Loucy (cell line): ENCODE measurements around the gene TGDS.

Experiments used
- H2AFZ ChIP-seq: fragments of 200-600 bp; sonication (generic); 2 replicates; pipeline ENCODE4 v1.6.0; 2016; ENCODE audit warnings: antibody characterized with exemption, mild to moderate bottlenecking, low read length, moderate library complexity
- H3F3A ChIP-seq: fragments of 200-600 bp; 2 replicates; pipeline ENCODE4 v1.6.0; 2016; ENCODE audit warnings: antibody characterized with exemption, low read depth, mild to moderate bottlenecking
- H3K27me3 ChIP-seq: fragments of 200-600 bp; sonication (generic); 2 replicates; pipeline ENCODE4 v1.6.1; 2014; ENCODE audit warnings: low read length, mild to moderate bottlenecking; ENCODE audit not compliant: insufficient read depth, poor library complexity, severe bottlenecking
- H3K36me3 ChIP-seq: fragments of 200-600 bp; sonication (generic); 2 replicates; pipeline ENCODE4 v1.6.1; 2016; ENCODE audit warnings: low read length; ENCODE audit not compliant: insufficient read depth
- H3K4me1 ChIP-seq: fragments of 200-600 bp; sonication (generic); 2 replicates; pipeline ENCODE4 v1.5.1; 2014; ENCODE audit warnings: low read length, mild to moderate bottlenecking; ENCODE audit not compliant: insufficient read depth, poor library complexity, severe bottlenecking
- H3K4me2 ChIP-seq: fragments of 200-600 bp; sonication (generic); 2 replicates; pipeline ENCODE4 v1.6.0; 2014; ENCODE audit warnings: antibody characterized with exemption, low read length, low read depth, mild to moderate bottlenecking; ENCODE audit not compliant: poor library complexity, severe bottlenecking
- H3K4me3 ChIP-seq: fragments of 200-600 bp; sonication (generic); 2 replicates; pipeline ENCODE4 v1.5.1; 2014; ENCODE audit warnings: low read length, mild to moderate bottlenecking, mixed read lengths; ENCODE audit not compliant: poor library complexity, severe bottlenecking
- H3K79me2 ChIP-seq: fragments of 200-600 bp; sonication (generic); 2 replicates; pipeline ENCODE4 v1.6.1; 2014; ENCODE audit warnings: low read length; ENCODE audit not compliant: insufficient read depth
- H3K9ac ChIP-seq: fragments of 200-600 bp; sonication (generic); 2 replicates; pipeline ENCODE4 v1.6.0; 2014; ENCODE audit warnings: mild to moderate bottlenecking, low read depth, low read length, moderate library complexity; ENCODE audit not compliant: poor library complexity, severe bottlenecking
- H3K9me2 ChIP-seq: fragments of 200-600 bp; sonication (generic); replicated peaks from 2 replicates; pipeline ENCODE4 v1.6.1; 2016; ENCODE audit warnings: low read depth, low read length, mixed read lengths
- H3K9me3 ChIP-seq: fragments of 200-600 bp; sonication (generic); 2 replicates; pipeline ENCODE4 v1.6.1; 2014; ENCODE audit warnings: mild to moderate bottlenecking, antibody characterized with exemption, low read length, low read depth; ENCODE audit not compliant: insufficient read depth
- H4K20me1 ChIP-seq: fragments of 200-600 bp; sonication (generic); 2 replicates; pipeline ENCODE4 v1.6.0; 2014; ENCODE audit warnings: antibody characterized with exemption, low read length, mild to moderate bottlenecking; ENCODE audit not compliant: insufficient read depth, poor library complexity, severe bottlenecking
- CTCF ChIP-seq: fragments of 200-600 bp; sonication (generic); conservative IDR thresholded peaks from 2 replicates; pipeline ENCODE4 v1.5.1; 2014; ENCODE audit warnings: mild to moderate bottlenecking, antibody characterized with exemption, low read length
- EZH2phosphoT487 ChIP-seq: fragments of 200-600 bp; IDR thresholded peaks from 2 replicates; pipeline ENCODE4 v1.6.1; 2018; ENCODE audit warnings: antibody characterized with exemption, mild to moderate bottlenecking, moderate library complexity, borderline replicate concordance

Gene TGDS

GRCh38 chr13:94546061-94546839, 49.7 kb downstream of the TGDS start:
- no peaks in the 10 kb centered on the region for H3K79me2 ChIP-seq
- H3K4me1 ChIP-seq = peaks cover 13% of the 10 kb centered on the region
- no peak overlapping the region for H2AFZ ChIP-seq
- no peak overlapping the region for H3K9ac ChIP-seq
- no peak overlapping the region for H3K4me2 ChIP-seq
- H3K36me3 ChIP-seq = no peaks in the 10 kb centered on the region
- 0 out of 2 replicates have a peak, but pooled peaks cover 10% of the 10 kb centered on the region for H3F3A ChIP-seq
- no peaks in the 10 kb centered on the region for H3K9me2 ChIP-seq
- H3K4me3 ChIP-seq = no peak overlapping the region
- no peaks in the 10 kb centered on the region for H4K20me1 ChIP-seq
- H3K9me3 ChIP-seq = no peaks in the 10 kb centered on the region
- no peaks in the 10 kb centered on the region for H3K27me3 ChIP-seq
- no peak for TF ChIP-seq CTCF
- TF ChIP-seq EZH2phosphoT487 = no peak

GRCh38 chr13:94544922-94545321, 51.0 kb downstream of the TGDS start:
- Histone ChIP-seq H2AFZ (no peak overlapping the region), H3K4me1 (peaks cover 8% of the 10 kb centered on the region), H3F3A (0 out of 2 replicates have a peak, but pooled peaks cover 10% of the 10 kb centered on the region), H3K9me2 (no peaks in the 10 kb centered on the region), H3K9me3 (no peaks in the 10 kb centered on the region), H3K36me3 (no peaks in the 10 kb centered on the region), H4K20me1 (no peaks in the 10 kb centered on the region), H3K4me2 (no peak overlapping the region), H3K27me3 (no peaks in the 10 kb centered on the region), H3K4me3 (no peak overlapping the region), H3K79me2 (no peaks in the 10 kb centered on the region), H3K9ac (no peak overlapping the region)
- TF ChIP-seq EZH2phosphoT487 (no peak), CTCF (no peak)

DNA sequence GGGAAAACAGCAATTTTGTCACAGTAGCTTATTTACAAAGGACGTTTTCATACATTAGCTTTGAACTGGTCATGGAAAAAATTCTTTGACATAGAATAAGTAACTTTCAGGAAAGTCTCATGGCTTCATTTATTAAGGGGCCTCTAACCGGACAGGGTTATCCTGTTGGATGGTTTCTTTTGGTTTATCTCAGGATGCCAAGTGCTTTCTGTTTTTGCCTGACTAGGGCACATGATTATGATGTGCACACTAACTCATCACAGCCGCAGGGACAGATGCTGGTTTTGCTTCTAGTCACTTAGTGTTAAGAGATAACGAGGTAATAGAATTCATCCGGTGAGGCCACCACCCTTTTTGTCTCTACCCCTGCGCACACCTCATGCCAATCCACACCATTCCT, 53.0 kb downstream of the TGDS start:
- H3K27me3 ChIP-seq = no peaks in the 10 kb centered on the region
- no peak for TF ChIP-seq CTCF
- no peak for TF ChIP-seq EZH2phosphoT487
- no peaks in the 10 kb centered on the region for H3K36me3 ChIP-seq
- H2AFZ ChIP-seq = no peak overlapping the region
- no peaks in the 10 kb centered on the region for H4K20me1 ChIP-seq
- no peaks in the 10 kb centered on the region for H3F3A ChIP-seq
- peaks cover under 1% of the 10 kb centered on the region for H3K4me1 ChIP-seq
- H3K4me2 ChIP-seq = no peak overlapping the region
- no peaks in the 10 kb centered on the region for H3K9me2 ChIP-seq
- no peaks in the 10 kb centered on the region for H3K9me3 ChIP-seq
- H3K9ac ChIP-seq = no peak overlapping the region
- H3K79me2 ChIP-seq = no peaks in the 10 kb centered on the region
- H3K4me3 ChIP-seq = no peak overlapping the region
